ENCODE data around the gene CRELD2.

Gene CRELD2

DNA sequence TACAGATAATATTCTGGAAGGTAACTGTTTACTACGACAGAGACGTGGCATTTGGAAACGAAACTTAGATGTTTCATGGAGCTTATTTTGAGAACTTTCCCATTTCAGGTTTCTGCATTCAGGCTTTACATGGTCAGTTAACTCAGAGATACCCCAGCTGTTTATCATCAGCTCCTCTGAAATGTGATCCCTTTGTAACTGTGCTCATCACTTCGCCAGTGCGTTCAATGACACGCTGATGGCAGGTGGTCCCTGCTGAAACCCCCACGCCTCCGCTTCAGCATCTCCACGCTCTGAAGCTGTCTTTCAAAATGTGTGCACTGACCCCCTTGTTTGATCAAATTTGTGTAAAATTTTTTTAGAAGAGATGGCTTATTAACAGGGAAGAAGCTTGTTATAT is 30.7 kb upstream of the CRELD2 start:
- DNase-seq: no peak

DNA sequence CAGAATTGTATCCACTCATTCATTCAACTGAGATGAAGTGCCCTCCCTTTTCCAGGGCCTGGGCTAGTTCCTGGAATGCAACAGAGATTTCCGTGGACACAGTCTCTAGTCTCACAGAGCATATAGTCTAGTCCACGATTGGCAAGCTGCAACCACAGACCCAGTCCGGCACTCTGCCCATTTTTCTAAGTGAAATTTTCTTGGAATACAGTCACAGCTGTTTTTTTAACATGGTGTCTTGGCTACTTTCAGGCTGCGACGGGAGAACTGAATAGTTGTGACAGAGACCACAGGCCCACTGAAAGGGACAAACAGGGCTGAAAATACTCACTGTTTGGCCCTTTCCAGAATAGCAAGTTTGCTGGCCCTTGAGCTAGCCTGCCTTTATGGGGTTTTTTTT is 29.4 kb upstream of the CRELD2 start:
- DNase-seq: no peak

DNA sequence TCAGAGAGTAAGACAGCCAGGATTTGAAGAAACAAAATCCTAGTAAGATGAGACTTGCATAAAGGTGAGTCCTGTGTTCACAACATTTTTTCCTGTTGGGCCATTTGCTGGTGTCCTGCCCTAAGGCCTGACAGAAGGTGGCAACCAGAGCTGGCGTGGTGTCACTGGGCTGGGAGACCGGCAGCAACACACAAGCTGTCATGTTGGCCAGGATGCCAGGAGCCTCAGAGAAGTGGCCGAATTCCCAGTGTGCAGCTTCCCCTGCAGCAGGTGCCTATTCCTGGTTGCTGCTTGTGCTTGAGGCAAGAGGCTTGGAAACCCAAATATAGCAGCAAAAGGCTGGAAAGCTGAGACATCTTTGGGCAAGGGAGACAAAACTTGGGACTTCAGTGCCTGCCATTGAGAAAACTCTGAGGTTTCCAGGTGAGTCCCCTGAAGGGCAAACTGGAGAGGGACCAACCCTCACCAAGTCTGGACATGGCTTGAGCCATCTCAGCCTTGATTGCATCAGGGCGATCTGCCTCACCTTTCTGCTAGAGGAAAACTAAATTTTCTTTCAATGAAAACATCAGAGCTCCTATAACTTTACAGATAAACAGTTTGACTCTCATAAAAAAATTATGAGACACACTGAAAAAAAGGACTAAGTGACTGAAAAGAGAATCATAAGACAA is 26.1 kb upstream of the CRELD2 start:
- no peak for DNase-seq

DNA sequence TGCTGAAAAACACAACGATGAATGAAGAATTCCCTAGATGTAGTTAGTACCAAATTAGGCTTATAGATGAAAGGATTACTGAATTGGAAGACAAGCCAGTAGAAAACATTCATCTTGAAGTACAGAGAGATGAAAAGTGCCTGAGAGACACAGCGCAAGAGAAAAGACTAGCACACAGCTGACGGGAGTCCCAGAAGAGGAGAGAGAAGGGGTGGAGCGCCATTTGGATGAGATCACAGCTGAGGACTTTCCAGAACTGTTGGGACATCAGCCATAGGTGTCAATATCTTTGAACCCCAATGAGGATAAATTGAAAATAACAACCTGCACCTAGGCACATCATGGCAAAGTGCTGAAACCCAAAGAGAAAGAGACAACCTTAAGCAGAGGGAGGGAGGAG is 25.4 kb upstream of the CRELD2 start:
- DNase-seq: no peak

DNA sequence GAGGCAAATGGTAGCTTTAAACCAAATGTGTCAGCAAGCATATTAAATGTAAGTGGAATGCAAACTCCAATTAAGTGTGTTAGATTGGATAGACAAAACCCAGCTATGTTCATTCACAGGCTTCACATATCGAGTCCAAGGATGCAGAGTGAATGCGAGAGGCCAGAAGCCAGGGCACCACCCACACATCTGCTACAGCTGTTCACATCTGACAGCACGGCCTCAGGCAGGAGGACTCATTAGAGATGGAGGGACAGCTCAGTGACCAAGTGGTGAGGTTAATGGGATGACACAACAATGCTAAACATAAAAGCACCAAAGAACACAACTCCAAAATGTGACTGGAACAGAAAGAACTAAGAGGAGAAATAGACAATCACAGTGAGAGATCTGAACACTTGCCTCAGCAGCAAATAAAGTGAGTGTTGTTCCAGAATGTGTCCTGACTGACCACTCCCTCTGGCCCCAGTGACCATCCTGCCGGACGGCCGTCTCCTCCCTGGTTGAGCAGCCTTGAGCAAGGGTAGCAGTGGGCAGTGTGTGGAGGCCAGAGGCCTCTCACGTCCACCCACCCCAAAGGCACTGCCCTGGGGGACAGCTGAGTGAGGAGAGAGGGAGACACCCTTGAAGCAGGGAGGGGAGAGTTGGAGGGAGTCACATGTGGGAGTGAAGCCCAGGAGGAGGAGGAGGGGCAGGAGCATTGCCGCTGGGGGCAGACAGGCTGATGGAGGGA is 23.9 kb upstream of the CRELD2 start:
- no peak for DNase-seq

DNA sequence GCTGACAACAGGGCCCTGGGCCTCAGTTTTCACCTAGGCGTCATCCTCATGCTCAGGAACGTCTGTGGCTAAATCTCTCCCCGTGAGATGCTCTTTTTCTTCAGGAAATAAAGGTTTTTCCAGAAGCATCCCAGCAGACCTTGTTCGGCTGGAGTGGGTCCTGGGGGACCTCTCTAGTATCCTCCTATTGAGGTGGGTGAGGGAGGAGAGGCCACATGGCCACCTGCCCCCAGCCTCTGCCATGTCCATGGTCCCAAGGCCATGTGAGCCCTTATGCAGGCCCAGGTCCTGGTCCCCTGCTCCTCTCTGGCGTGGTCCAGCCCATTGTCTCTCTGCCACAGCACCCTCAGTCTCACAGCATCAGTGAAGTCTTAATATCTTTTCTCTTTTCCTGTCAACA is 22.2 kb upstream of the CRELD2 start:
- DNase-seq: no peak

DNA sequence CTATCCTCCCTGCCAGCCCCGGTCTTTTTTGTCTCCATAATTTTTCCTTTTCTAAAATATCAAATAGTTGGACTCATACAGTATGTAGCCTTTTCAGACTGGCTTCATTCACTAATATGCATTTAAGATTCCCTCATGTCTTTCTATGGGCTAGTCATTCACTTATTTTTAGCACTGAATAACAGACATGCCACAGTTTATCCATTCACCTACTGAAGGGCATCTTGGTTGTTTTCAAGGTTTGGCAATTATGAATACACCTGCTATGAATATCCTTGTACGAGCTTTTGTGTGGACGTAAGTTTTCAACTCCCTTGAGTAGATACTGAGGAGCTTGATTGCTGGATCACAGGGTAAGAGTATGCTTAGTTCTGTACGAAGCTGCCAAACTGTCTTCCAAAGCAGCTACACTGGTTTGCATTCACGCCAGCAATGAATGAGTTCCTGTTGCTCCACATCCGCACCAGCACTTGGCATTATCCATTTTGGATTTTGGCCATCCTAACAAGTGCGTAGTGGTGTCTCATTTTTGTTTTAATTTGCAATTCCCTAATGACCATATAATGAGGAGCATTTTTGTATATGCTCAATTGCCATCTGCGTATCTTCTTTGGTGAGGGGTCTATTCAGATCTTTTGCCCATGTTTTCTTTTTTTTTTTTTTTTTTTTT is 21.3 kb upstream of the CRELD2 start:
- no peak for DNase-seq

DNA sequence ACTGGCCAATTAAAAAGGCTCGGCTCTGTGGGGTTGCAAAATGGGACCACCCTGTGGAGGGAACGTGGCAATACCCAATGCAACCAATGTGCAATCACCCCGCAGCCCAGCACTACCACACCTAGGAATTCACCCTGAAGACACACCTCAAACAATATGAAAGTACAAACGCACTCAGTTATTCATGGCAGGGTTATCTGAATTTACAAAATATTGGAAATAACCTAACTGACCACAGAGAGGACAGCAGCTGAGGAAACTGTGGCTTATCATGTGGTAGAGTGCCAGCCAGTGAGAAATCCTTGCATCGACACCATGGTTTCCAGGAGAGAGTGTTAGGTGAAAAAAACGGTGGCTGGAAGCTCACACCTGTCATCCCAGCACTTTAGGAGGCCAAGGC is 18.9 kb upstream of the CRELD2 start:
- no peak for DNase-seq

DNA sequence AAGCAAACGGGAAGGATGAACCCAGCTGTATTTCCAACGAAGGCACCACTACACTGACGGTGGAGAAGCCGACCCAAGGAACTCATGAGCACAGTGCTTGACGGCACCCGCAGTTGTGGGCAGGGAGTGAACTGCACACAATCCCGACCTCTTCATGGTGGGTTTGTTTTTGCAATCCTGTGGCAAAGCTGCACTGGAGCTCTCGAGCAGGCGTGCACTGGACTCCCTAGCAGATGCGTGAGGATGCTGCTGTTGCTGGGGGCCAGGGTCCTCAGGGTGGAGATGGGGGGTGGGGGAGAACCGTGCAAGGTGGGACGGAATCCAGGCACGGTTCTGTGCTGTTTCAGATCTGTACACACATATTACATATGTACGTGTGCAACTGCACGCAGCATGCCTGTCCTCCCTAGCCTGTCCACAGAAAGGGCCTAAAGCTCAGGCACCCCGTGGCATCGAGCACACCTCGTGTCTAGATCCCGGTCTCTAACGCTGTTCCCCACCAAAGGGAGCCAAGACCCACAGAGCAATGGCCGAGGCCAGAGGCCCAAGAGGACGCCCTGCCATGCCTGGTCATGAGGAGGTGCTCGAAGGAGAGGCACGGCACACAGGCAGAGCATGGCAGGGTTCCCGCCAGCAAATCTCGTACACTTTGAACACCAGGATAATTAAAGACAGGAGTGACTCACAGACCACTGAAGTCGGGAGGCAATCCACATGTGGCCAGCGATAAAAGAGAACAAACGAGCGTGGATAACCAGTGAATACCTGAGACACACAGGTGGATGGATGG is 17.8 kb upstream of the CRELD2 start:
- DNase-seq: no peak

DNA sequence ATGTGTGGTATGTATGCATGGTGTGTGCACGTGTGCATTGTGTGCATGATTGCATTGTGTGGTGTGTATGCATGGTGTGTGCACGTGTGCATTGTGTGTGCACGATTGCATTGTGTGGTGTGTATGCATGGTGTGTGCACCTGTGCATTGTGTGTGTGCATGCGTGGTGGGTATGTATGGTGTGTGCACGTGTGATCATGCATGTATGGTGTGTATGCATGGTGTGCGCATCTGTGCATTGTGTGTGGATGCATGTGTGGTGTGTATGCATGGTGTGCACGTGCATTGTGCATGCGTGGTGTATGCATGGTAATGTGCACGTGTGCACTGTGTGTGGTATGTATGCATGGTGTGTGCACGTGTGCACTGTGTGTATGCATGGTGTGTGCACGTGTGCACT is 17.0 kb upstream of the CRELD2 start:
- no peak for DNase-seq

DNA sequence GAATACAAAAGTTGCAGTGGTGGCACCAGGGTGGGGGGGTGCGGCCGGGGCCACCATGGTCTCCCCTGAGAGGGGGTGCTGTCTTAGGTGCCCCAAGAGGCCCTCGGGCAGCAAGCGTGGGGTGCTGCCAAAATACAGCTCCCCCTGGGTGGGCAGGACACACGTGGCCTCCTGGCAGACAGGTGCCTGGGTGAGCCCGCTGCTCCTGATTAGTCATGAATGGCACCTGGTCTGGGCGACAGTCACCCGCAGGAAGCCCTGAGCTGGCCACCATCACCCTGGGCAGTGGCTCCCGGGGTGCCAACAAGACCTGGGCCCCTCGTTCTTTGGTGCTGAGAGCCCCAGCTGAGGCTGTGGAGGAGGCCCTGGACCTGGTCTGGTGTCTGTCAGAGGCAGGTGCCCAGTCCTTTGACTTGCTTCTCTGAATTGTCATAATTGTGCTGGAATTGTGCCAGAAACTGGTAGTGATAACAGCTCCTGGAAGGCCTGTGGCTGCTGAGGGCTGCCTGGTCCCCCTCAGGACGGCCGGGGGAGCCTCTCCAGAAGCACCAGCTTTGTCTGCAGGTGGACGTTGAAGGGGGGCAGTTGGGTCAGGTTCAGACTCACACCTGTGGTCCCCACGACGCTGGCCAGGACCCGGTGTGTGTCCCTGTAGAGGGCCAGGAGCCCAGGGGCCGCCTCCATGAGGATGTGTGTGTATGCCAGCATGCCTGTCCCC is 15.0 kb upstream of the CRELD2 start:
- DNase-seq: peak; percentile 14

DNA sequence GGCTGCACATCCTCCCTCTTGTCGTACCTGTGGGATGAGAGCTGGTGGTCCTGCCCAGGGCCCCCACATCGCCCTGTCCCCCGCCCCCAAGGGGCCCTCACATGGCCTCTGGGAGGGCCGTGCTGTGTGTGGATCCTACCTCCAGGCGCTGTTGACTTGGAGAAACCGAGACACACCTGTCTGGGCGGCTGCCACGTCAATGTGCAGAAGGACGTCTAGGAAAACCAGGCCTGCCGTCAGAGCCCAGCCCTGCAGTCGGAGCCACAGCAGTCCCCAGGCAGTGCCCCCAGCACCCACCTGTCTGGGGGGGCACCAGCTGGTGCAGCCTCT is 14.4 kb upstream of the CRELD2 start:
- no peak for DNase-seq

DNA sequence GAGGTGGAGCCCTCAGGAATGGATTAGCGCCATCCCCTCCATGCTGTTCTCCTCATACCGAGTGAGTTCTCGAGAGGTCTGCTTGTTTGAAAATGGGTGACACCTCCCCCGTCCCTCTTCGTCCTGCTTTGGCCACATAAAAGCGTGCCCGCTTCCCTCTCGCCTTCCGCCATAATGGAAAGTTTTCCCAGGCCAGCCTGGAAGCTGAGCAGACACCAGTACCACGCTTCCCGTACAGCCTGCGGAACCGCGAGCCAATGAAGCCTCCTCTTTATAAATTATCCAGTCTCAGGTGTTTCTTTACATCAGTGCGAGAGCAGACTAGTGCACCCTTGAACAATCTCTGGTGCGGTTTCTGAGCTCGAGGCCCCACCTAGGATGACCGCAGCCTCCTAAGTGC is 13.0 kb upstream of the CRELD2 start:
- DNase-seq: no peak

DNA sequence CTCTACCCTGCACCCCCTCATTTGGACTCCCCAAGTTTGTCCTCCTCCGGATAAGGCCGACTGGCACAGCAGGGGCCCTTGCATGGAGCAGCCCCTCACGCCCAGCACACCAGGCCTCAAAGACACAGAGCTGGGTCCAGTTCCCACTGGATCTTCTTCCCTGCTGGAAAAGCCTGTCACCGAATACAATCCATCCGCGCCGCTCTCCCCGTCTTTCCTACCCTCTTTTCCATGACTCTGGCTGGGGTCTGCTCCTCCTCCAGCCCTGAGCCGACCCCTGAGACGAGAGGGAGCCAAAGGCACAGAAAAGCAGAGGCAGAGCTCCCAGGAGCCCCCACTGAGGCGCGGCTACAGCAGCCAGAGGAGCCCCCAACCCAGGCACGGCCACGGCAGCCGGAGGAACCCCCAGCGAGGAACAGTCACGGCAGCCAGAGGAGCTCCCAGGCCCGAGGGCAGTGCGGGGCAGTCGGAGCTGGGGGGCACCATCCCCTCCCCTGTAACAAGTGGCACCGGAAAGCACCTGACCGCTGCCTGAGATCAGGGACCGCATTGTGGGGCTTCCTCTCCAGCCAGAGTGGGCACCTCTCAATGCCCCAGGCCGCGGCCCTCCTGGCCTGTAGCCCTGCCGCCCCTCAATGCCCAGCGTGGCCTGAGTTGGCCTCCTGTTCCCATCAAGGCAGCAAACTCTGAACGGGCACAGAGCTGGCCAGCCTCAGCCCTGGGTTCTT is 12.2 kb upstream of the CRELD2 start:
- DNase-seq: no peak

DNA sequence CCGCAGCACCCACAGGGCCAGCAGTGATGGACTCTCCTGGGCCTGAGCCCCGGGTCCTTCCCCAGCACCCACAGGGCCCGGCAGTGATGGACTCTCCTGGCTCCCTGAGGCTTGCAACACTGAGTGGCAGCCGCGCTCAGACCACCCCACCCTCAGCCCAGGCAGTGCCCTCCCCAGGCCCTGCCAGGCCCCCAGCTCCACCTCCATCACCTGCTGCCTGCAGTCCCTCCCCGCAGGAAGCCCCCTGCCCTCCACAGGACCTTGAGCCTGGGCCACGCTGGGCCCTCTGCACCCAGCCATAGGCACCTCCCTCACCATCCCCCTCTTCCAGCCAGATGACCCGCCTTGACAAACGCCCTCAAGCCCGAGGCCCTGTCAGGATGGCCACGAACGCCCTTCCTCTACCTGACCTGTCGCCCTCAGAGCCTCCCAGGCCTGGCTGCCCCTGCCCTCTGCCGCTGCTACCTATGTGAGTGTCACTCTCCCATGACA is 11.6 kb upstream of the CRELD2 start:
- DNase-seq: no peak

DNA sequence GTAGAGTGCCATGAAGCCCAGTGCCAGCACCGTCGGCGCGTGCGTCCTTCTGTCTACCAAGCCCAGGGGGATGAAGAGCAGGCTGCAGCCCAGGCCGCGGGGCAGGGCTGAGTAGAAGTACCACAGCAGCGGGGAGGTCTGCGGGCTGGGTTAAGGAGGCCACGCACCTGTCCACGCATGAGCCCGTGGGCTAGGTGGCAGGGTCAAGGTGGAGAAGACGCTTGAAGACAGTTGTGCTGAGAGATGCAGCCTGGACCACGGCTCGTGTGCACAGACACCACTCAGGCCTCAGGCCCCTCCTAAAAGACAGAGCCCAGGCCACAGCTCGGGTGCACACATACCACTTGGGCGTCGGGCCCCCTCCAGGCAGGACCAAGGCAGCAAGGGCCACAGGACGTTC is 10.6 kb upstream of the CRELD2 start:
- no peak for DNase-seq

DNA sequence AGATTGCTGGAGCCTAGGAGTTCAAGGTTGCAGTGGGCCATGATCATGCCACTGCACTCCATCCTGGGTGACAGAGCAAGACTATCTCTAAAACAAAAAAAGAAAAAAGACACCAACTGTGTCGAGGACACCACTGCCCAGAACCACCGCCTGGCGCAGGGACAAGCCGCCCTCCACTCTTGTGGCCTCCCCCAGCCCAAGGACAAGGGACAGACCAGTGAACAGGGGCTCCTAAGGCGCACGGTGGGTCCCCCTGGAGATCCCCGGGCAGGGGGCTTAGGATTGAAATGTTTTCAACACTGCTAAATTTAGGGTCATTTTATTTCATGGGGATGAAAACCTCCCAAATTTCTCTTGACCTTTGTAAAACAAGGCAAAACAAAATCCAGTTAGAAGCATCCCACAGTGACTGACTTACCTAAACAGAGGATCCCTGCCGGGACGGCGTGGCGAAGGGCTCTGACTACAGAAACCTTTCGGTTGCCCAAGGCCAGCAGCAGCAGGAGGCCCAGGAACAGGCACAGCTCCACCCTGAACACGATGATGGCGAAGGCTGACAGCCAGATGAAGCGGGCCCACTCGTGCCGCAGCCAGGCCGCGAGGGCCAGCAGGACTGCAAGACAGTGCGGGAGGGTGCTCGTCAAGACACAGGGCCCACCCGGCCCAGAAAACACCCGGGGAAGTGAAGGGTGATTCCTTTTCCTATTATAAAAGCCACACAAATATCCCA is 8.8 kb upstream of the CRELD2 start:
- DNase-seq: no peak

DNA sequence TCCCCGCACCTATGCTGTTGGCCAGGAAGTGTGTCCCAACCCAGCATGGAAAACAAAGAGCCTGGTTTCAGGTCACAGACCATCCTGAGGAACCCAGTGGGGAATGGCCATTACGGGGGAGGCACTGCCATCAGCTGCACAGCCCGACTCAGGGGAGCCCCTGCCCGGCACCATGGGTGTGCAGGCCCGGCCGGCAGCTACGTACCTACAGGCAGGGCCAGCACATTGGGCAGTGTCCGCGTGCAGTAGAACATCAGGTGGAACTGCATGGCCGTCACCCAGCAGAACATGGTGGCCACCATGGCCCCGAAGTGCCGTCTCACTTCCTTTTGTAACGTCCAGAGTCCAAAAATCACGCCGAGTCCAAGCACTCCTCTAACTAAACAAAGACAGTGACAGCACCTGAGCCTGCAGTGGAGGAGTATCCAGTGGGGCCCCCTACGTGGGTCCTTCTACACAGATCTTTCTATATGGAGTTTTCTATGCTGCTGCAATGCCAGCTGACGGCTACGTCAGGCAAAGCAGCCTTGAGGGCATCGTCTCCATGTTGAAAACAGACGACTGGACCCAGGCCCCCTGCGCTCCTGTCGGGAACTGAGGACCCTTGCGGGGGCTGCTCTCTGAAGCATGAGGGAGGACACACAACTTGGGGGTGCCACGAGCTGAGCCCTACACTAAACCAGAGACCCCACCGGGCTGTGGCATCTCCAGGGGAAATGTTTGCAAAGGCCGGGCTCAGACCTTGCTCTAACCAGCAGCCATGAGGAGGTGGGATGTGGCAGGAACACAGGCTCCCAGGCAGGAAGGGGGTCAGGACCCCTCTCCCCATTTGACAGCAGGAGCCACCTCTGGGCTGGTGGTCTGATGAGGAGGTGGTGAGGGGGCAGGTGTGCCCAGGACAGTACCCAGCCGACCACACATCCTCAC is 7.9 kb upstream of the CRELD2 start:
- no peak for DNase-seq

DNA sequence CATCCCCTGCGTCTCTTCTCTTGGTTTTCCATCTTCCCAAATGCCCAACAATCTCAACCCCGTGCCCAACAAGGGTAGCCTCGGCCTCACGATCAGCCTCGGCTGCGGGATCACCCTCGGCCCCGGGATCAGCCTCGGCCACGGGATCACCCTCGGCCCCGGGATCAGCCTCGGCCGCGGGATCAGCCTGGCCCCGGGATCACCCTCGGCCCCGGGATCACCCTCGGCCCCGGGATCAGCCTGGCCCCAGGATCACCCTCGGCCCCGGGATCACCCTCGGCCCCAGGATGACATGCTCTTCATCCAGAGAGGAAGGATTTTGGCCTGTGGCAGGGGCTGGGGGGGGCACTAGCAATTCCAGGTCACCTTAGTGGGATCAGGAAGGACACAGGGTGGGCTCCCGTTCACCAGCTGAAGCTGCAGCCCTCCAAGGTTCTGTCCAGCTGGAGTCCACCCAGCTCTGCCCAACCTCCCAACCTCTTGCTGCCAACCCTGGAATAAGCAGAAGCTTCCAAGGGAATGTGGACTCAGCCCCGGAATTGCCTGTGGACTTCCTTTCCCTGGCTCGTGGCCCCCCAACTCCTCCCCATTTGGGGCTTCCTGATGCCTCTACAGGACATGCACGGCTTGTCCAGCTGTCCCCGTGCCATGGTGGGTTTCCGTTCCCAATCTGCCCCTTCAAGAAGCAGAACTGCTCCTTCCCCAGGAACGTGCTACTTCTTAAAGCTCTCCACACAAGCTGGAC is 6.4 kb upstream of the CRELD2 start:
- no peak for DNase-seq

DNA sequence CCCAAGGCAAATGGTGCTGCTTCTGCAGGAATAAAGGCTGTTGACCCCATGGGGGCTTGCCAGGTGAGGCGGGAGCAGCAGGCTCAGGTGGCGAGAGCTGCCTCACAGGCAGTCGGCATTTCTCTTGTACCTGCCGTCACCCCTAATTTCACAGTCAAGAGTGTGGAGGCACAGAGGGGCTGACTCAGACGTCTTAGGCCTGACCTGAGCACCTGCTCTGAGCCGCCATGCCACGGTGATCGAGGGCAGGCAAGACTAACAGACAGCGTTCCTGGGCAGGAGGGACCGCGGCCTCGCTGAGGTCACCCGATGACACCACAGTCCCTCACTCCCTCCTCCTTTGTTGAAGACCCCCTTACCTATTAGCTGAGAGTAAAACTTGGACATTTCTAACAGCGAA is 5.4 kb upstream of the CRELD2 start:
- DNase-seq: no peak

All from DMS53 (cell line).